GM21360 (cell line): ENCODE data around the gene HRC.

Source experiments
- ATAC-seq: cut with Tn5 transposase; IDR thresholded peaks from one replicate; pipeline ENCODE4 v1.9.1; 2021; ENCODE audit warnings: mild to moderate bottlenecking, moderate library complexity; ENCODE audit not compliant: unreplicated experiment

The HRC gene

DNA sequence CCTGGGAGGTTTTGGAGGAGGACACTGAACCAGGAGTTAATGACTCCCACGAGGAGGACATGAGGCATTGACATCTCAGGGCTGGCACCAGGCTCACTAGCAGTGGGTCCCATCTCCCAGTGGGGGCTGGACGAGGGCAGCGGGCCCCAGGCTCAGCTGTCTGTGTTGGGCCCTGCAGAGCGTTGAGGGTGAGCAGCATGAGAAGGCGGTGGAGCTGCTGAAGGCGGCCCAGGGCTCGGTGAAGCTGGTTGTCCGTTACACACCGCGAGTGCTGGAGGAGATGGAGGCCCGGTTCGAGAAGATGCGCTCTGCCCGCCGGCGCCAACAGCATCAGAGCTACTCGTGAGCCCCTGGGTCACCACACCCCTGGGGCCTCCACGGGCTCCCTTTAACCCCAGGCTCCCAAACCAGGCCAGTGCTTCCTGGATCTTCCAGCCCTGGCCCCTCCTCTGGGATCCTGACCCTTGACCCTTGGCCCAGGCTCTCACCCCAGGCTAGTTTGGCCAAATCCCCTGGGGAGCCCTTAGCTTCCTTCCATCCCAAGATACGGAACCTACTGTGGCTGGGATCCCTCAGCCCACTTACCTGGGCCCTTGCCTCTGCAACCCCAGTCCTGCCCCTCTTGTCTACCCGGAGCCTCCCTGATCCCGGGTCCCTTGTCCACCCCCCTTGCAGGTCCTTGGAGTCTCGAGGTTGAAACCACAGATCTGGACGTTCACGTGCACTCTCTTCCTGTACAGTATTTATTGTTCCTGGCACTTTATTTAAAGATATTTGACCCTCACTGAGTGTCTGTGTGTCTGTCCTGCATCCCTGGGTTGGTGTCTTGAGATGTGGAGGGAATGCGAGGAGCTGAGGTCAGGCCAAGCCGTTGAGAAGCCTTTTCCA, 37.3 kb downstream of the HRC start:
- no peak for ATAC-seq

DNA sequence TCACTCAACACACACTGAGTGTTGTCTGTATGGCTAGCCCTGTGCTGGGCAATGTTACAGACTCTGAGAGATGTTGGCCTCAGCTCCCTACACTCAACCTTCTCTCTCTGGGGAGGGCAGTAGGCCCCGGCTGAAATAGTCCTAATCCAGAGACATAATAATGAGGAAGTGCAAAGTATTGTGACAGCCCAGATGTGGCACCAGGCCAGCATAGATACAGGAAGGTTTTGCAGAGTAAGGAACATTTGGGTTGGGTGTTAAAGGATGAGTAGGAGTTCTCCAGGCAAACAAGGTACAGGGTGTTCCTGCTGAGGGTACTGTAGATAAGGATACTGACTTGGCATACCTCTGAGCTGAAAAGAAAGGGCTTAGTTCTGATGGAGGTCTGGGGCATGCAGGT, 38.7 kb downstream of the HRC start:
- ATAC-seq: no peak

DNA sequence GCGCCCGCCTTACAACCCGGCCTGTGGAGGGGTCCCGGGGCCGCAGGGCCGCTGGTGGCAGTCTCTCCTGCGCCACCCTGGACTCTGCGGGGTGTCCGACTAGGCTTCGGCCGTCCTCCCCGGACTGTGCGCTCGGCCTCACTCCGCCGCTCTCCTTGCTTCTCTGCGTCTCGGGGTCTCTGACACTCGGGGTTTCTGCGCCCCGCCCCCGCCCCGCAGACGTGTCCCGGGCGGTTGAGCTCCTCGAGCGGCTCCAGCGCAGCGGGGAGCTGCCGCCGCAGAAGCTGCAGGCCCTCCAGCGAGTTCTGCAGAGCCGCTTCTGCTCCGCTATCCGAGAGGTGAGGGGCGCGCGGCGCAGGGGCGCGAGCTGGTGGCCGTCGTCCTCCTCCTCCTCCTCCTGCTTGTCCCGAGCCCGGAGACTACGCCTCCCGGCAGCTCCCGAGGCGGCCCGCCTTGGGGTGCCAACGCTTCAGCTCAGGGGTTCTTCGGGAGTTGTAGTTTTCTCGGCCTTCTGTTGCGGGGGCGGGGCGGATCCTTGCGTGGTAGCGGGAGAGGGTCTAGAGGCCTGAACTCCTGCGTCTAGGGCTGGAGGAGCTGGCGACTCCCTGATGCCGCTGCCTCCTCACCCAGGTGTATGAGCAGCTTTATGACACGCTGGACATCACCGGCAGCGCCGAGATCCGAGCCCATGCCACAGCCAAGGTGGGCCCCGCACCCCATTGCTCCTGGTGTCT, 40.4 kb downstream of the HRC start:
- ATAC-seq: no peak

DNA sequence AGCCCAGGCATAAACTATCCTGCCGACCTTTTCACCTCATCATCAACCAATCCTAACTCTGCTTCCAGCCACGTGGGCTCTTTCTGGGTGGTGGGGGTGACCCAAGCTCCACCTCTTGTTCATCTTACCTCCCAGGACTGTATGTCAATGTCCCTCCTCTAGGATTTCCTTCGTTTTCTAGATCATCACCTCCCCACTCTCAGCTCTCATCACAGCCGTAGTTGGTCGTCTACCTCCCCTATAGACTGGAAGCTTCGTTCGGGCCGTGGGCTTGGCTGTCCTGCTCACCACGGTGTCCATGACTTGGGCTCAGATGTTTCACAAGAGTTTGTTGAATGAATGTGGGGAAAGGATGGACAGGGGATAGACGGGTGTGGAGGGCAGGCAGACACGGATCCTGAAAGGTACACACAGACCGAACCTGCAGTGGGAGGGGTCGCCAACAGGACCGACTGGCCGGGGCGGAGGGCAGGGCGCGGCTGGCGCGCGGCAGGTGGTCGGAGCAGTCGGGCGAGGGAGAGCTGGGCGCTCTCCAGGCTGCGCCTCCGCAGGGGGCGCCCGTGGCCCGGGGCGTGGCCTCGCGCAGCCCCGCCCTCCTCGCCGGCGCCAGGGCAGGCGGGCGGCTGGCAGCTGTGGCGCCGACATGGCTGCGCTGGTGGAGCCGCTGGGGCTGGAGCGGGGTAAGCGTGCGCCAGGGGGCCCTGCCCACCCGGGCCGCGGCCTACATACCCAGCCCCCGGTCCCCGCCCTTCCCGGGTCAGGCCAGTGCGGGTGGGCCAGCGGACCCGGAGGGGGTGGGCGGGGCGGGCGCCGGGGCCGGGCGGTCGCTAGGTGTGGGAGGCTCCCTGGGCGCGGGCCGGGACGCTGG, 41.2 kb downstream of the HRC start, which contains the start of gene LIN7B:
TSS of gene LIN7B (plus strand) at position 609 of the 868 bp plus-strand sequence. CDS start at position 644, 35 bp downstream.
- no peak for ATAC-seq

DNA sequence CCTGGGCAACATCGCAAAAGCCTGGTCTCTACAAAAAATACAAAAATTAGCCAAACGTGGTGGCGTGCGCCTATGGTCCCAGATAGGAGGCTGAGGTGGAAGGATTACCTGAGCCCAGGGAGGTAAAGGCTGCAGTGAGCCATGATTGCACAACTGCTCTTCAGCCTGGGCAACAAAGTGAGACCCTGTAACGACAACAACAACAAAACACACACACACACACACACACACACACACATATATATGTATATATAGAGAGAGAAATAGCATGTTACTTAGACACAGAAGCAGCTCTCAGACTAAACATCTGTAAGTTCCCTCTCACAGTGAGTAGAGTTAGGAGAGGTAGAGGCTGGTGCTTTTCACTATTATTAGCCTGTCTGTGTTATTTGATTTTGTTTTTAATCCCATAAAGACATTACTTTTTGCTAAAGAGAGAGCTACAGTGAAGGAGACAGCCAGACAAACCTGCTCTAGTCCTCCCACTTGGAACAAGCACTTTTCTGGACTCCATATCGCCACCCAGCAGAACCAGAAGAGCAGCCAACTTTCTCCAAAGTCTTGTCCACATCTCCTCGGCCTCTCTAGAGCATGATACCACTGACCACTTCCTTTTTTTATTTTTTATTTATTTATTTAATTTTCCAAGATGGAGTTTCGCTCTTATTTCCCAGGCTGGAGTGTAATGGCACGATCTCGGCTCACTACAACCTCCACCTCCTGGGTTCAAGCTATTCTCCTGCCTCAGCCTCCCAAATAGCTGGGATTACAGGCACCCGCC, 43.8 kb downstream of the HRC start:
- ATAC-seq: no peak

DNA sequence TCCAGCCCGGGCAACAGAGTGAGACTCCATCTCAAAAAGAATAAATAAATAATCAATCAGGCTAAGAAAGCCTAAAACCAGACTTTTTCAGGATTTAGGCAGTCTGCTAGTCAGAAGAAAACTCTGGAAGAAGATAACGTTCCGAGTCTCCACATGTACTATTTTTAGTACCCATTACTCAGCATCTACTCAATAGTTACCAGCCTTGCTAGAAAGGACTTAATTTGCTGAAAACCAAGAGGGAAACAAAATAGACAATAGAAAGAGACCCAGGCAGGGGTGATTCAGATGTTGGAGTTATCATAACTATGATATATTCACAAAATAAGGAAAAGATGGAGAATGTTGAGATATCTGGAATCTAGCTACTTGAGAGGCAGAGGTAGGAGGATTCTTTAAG, 44.6 kb downstream of the HRC start:
- no peak for ATAC-seq

DNA sequence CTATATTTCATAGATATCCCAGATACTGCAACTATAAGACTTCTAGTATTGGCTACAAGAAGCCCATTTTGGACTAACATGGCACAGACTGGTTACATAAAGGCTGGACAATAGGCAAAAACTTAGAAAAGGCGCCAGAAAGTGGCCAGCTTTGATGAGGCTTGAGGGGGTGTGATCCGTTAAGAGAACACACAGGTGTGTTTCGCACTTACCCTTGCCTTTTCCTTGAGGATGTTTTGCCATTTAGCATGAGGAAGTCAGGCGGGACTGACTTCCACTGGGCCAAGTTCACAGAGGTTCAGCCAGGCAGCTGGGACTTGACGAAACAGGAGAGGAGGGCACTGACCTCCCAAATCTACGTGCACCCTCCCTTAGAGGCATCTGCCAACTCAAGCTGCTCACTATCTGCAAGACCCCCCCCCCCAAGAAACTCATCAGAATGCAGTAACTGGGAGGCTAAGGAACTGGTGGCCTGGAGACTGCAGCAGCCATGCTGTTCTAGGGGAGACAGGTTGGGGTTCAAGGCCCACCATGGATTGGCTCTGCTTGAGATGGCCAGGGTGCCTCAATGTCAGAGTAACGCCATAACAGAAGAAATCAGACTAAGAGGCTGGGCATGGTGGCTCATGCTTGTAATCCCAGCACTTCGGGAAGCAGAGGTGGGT, 45.5 kb downstream of the HRC start:
- ATAC-seq: no peak

DNA sequence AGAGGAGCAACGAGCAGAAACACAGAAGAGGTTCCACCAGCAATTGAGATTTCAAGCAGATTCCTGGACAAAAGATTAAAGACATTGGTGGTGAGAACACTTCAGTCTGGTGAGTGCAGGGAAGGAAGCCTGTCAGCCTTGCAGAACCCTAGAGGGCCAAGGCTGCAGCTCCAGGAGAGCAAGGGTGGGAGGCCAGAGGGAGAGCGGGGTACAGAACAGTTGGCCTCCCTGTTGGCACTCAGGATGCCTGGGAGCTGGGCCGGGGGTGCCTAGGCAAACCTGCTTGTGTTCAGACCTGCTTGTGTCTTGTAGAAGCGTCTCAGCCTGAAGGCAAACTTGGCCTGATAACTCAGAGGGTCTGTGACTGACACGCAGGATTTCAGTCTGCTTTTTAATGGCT, 46.1 kb downstream of the HRC start:
- no peak for ATAC-seq

DNA sequence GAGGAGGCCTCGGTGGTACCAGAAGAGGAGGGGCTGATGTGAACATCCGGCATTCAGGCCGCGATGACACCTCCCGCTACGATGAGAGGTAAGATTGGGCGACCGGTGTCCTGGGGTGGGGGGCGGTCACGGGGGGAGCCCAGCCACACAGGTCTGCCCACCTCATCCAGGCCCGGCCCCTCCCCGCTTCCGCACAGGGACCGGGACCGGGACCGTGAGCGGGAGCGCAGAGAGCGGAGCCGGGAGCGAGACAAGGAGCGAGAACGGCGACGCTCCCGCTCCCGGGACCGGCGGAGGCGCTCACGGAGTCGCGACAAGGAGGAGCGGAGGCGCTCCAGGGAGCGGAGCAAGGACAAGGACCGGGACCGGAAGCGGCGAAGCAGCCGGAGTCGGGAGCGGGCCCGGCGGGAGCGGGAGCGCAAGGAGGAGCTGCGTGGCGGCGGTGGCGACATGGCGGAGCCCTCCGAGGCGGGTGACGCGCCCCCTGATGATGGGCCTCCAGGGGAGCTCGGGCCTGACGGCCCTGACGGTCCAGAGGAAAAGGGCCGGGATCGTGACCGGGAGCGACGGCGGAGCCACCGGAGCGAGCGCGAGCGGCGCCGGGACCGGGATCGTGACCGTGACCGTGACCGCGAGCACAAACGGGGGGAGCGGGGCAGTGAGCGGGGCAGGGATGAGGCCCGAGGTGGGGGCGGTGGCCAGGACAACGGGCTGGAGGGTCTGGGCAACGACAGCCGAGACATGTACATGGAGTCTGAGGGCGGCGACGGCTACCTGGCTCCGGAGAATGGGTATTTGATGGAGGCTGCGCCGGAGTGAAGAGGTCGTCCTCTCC, 47.4 kb downstream of the HRC start:
- ATAC-seq: no peak

DNA sequence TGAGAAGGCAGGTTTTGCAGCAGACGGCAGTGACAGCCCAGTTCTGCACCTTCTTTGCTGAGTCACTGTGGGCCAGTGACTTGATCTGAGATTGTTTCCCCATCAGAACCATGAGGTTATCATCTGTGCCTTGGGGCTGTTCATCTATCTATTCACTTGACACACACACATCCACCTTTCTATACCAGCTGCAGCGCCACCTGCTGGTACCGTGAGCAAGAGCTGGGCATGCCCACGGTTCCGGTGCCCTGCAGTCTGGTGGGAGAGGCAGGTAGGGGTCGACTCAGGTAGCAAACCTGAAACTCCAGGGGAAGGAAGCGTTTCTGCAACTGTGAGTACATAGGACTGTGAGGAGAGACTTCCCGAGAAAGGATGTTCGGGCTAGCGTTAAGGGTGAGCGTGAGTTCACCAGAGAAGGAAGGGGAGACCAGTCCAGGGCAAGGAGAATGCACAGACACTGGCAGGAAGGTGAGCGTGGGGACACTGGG, 48.5 kb downstream of the HRC start:
- ATAC-seq: no peak

DNA sequence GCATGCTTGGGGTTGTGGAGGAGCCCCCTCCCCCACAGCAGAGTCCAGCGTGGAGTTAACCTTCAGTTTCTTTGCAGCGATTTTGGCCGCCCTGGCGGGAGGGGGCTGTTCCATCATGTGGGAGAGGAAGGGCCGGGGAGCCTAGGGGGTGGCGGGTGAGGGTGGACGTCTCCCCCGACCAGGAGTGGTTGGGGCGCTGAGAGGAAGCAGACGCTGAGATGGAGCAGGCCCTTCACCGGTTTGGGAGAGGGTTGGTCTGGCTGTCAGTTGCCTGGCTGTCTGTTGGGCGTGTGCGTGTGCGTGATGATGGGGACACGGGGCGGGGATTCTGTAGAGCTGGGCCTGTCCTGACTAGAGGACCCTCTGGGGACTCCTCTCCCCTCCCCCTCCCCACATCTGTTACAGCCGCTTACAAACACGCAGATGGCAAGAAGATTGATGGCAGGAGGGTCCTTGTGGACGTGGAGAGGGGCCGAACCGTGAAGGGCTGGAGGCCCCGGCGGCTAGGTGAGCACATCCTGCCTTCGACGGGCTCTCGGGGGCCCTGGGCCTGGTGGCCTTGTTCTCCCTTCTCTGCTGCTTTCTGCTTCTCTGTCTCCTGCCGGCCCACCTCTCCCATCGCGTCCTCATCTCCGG, 50.8 kb downstream of the HRC start:
- no peak for ATAC-seq

DNA sequence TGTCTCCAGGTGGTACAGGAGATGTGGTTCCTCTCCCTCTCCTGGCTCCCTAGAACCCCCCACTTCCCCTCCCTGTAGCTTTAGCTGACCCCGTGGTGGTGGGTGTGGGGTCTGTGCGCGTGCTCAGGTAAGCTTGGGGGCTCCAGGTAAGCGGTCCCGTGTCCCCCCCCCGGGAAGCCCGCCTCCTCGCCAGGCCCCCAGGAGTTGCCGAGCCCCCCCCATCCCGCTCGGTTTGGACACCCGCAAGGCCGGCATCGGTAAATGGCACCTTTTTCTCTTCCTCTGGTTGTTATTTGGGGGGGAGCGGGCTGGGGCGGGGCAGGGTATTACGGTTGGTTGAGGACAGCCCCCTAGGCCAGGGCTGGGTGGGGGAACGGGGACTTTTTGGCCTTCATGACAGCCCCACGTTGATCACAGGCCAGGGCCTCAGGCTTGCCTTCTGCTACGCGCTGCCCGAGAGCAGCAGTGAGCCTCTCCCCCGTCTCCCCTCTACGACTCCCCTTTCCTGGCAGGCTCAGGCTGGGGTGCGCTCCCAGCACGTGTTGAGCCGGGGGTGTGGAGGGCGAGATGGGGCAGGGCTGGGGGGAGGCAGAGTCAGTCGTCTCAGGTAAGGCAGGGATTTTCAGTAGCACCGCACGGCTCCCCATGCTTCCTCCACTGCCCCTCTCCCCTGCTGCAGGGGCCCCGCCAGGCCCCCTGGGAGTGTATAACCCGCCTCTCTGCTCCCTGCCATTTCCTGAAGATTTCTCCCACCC, 51.7 kb downstream of the HRC start:
- no peak for ATAC-seq

DNA sequence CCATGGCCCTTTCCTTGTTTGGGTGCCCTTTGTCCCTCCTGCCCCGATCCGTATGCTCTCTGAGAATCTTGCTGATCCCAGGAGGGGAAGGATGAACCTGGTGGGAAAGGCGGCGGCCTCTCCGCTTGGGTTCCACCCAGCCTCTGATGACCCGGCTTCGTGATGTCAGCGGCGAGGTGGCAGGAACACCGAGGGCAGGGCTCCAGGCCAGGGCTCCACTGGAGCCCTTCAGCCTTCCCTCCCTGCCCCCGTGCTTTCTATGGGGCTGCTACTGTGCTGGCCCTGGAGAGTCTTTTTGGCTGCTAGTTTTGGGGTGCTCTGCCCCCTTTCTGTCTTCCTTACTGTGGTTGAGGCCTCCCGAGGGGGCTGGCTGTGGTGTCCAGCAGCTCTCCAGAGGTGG, 52.9 kb downstream of the HRC start:
- ATAC-seq: no peak
